Measurements from ENCODE around the gene ENO2.
"Not testable (repeated sequence)": the region's sequence is repeated elsewhere in the genome, so short reads cannot be mapped to it uniquely, and the experiment has no call there.

Gene ENO2

GRCh38 chr12:6914246-6914946 lies at the start of gene ENO2:
ENO2 (plus strand) TSS chr12:6914580; CDS start chr12:6915833, 1,253 bp downstream.
- DNase-seq: peak; percentile 7

GRCh38 chr12:6865307-6865706 lies 49.1 kb upstream of the ENO2 start:
- not testable (repeated sequence) for DNase-seq

- DNase-seq: no peak
Measured at GRCh38 chr12:6866163-6866919, 48.0 kb upstream of the ENO2 start.

- no peak for DNase-seq
Measured at GRCh38 chr12:6866920-6867412, 47.4 kb upstream of the ENO2 start.

GRCh38 chr12:6867413-6868210 lies 46.8 kb upstream of the ENO2 start, which contains the start of gene TPI1:
TPI1 (plus strand) TSS chr12:6867531; CDS start chr12:6867567, 36 bp downstream.
- DNase-seq: no peak

- no peak for DNase-seq
Measured at GRCh38 chr12:6868211-6869048, 46.0 kb upstream of the ENO2 start.

- DNase-seq: no peak
Measured at GRCh38 chr12:6869049-6870021, 45.0 kb upstream of the ENO2 start.

- DNase-seq: not testable (repeated sequence)
Measured at GRCh38 chr12:6870304-6870703, 44.1 kb upstream of the ENO2 start.

- no peak for DNase-seq
Measured at GRCh38 chr12:6871052-6871957, 43.1 kb upstream of the ENO2 start.

- DNase-seq: no peak
Measured at GRCh38 chr12:6872073-6873048, 42.0 kb upstream of the ENO2 start.

- DNase-seq: peak; percentile 55
Measured at GRCh38 chr12:6873094-6874014, 41.0 kb upstream of the ENO2 start, which contains the start of gene SPSB2. SPSB2 (minus strand) TSS chr12:6873303; CDS start chr12:6872901, 402 bp downstream.

- not testable (repeated sequence) for DNase-seq
Measured at GRCh38 chr12:6874015-6874368, 40.4 kb upstream of the ENO2 start.

GRCh38 chr12:6879824-6880223 lies 34.6 kb upstream of the ENO2 start:
- DNase-seq: not testable (repeated sequence)

- DNase-seq: no peak
Measured at GRCh38 chr12:6883252-6883651, 31.1 kb upstream of the ENO2 start.

- DNase-seq: no peak
Measured at GRCh38 chr12:6883683-6884082, 30.7 kb upstream of the ENO2 start.

GRCh38 chr12:6884539-6884938 lies 29.8 kb upstream of the ENO2 start:
- DNase-seq: no peak

Measured in DMS 273 treated with DMSO at 0.1 percent for 48 hours (cell line).